Astrocyte (in vitro differentiated cells and primary cell): ENCODE data around the gene NCKAP5L. TPM values are rescaled to one million over a fixed set of nuclear protein-coding genes. Genes with fewer than 3 reads are reported as not detected.

Experiments used
- DNase-seq: peaks from one replicate; pipeline ENCODE4 v3.0.0-alpha.2; 2010; ENCODE audit warnings: low read depth
- FAIRE-seq: peaks from 2 replicates; lab custom pipeline; 2011; peaks lifted over from hg19 to GRCh38; lab: Jason Lieb, UNC
- H2AFZ ChIP-seq: 2 replicates; pipeline ENCODE4 v1.6.0; 2012; ENCODE audit warnings: low read depth, low read length, inconsistent platforms
- H3K27ac ChIP-seq: 2 replicates; pipeline ENCODE4 v1.5.1; 2011; ENCODE audit warnings: low read depth, low read length, inconsistent platforms
- H3K27me3 ChIP-seq: 2 replicates; pipeline ENCODE4 v1.6.0; 2011; ENCODE audit warnings: low read length, inconsistent platforms; ENCODE audit not compliant: insufficient read depth
- H3K36me3 ChIP-seq: 2 replicates; pipeline ENCODE4 v1.5.1; 2011; ENCODE audit warnings: low read length, inconsistent platforms; ENCODE audit not compliant: insufficient read depth
- H3K4me1 ChIP-seq: 2 replicates; pipeline ENCODE4 v1.5.1; 2011; ENCODE audit warnings: low read length, inconsistent platforms; ENCODE audit not compliant: insufficient read depth
- H3K4me2 ChIP-seq: 2 replicates; pipeline ENCODE4 v1.6.0; 2012; ENCODE audit warnings: low read length, inconsistent platforms
- H3K4me3 ChIP-seq: 2 replicates; pipeline ENCODE4 v1.5.1; 2011; ENCODE audit warnings: low read depth, mild to moderate bottlenecking, low read length, inconsistent platforms; ENCODE audit not compliant: insufficient read depth
- H3K79me2 ChIP-seq: 2 replicates; pipeline ENCODE4 v1.6.0; 2012; ENCODE audit warnings: mild to moderate bottlenecking, low read length, inconsistent platforms; ENCODE audit not compliant: insufficient read depth
- H3K9ac ChIP-seq: 2 replicates; pipeline ENCODE4 v1.6.0; 2012; ENCODE audit warnings: mild to moderate bottlenecking, low read length, inconsistent platforms
- H3K9me3 ChIP-seq: 2 replicates; pipeline ENCODE4 v1.5.1; 2012; ENCODE audit warnings: low read depth, mild to moderate bottlenecking, low read length, inconsistent platforms; ENCODE audit not compliant: insufficient read depth
- H4K20me1 ChIP-seq: 2 replicates; pipeline ENCODE4 v1.6.0; 2012; ENCODE audit warnings: low read length, inconsistent platforms; ENCODE audit not compliant: insufficient read depth
- H3K27ac Mint-ChIP-seq: one replicate; pipeline ENCODE4 v1.8.0; 2021; ENCODE audit warnings: mild to moderate bottlenecking, mixed read lengths; ENCODE audit not compliant: unreplicated experiment
- H3K27me3 Mint-ChIP-seq: one replicate; pipeline ENCODE4 v1.8.0; 2021; ENCODE audit warnings: low read depth, mixed read lengths; ENCODE audit not compliant: unreplicated experiment
- H3K36me3 Mint-ChIP-seq: one replicate; pipeline ENCODE4 v1.8.0; 2021; ENCODE audit warnings: low read depth, mixed read lengths; ENCODE audit not compliant: unreplicated experiment
- H3K4me1 Mint-ChIP-seq: one replicate; pipeline ENCODE4 v1.8.0; 2021; ENCODE audit warnings: low read depth, mixed read lengths; ENCODE audit not compliant: unreplicated experiment
- H3K4me3 Mint-ChIP-seq: one replicate; pipeline ENCODE4 v1.8.0; 2021; ENCODE audit warnings: mild to moderate bottlenecking, moderate library complexity, mixed read lengths; ENCODE audit not compliant: unreplicated experiment
- H3K9me3 Mint-ChIP-seq: one replicate; pipeline ENCODE4 v1.8.0; 2021; ENCODE audit warnings: mild to moderate bottlenecking, mixed read lengths; ENCODE audit not compliant: unreplicated experiment
- EZH2 ChIP-seq: IDR thresholded peaks from 2 replicates; pipeline ENCODE4 v1.6.1; 2012; ENCODE audit warnings: mild to moderate bottlenecking, low read length, inconsistent platforms; ENCODE audit not compliant: insufficient read depth
- total RNA-seq: library from RNA; stranded (reverse); gene quantifications from 2 replicates; pipeline ENCODE4 v1.2.1, GENCODE V29; 2021
- TF ChIP-seq, protein P1 (sequence below): IDR thresholded peaks from 2 replicates; pipeline ENCODE4 v1.5.1; 2011; ENCODE audit warnings: low read depth, mild to moderate bottlenecking, inconsistent platforms, low read length, moderate library complexity; ENCODE audit not compliant: insufficient read depth

Gene NCKAP5L
- total RNA-seq, 1 donor from 2014 or later, result 59.5 TPM

- no peak overlapping the region for H3K4me2 ChIP-seq
- TF ChIP-seq EZH2, result no peak
- TF ChIP-seq, protein P1, sequence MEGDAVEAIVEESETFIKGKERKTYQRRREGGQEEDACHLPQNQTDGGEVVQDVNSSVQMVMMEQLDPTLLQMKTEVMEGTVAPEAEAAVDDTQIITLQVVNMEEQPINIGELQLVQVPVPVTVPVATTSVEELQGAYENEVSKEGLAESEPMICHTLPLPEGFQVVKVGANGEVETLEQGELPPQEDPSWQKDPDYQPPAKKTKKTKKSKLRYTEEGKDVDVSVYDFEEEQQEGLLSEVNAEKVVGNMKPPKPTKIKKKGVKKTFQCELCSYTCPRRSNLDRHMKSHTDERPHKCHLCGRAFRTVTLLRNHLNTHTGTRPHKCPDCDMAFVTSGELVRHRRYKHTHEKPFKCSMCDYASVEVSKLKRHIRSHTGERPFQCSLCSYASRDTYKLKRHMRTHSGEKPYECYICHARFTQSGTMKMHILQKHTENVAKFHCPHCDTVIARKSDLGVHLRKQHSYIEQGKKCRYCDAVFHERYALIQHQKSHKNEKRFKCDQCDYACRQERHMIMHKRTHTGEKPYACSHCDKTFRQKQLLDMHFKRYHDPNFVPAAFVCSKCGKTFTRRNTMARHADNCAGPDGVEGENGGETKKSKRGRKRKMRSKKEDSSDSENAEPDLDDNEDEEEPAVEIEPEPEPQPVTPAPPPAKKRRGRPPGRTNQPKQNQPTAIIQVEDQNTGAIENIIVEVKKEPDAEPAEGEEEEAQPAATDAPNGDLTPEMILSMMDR, result no peak
Measured at GRCh38 chr12:49865782-49866135, 37.5 kb upstream of the NCKAP5L start.

GRCh38 chr12:49865109-49865781, 37.0 kb upstream of the NCKAP5L start:
- no peaks in the 10 kb centered on the region for H4K20me1 ChIP-seq
- no peak overlapping the region for H3K4me3 Mint-ChIP-seq
- DNase-seq (no peak), FAIRE-seq (no peak)
- H3K9me3 ChIP-seq, result no peaks in the 10 kb centered on the region
- no peak overlapping the region for H3K27ac Mint-ChIP-seq
- H3K4me1 Mint-ChIP-seq, result peaks cover 14% of the 10 kb centered on the region
- peaks cover 44% of the 10 kb centered on the region for H3K27me3 Mint-ChIP-seq
- no peak overlapping the region for H3K4me2 ChIP-seq
- peaks cover 8% of the 10 kb centered on the region for H3K27me3 ChIP-seq
- no peaks in the 10 kb centered on the region for H3K79me2 ChIP-seq
- no peak overlapping the region for H3K27ac ChIP-seq
- no peaks in the 10 kb centered on the region for H3K36me3 ChIP-seq
- H2AFZ ChIP-seq, result no peak overlapping the region
- no peaks in the 10 kb centered on the region for H3K36me3 Mint-ChIP-seq
- no peak for TF ChIP-seq EZH2
- TF ChIP-seq, protein P1, result no peak
- no peaks in the 10 kb centered on the region for H3K9me3 Mint-ChIP-seq
- no peak overlapping the region for H3K4me3 ChIP-seq
- H3K4me1 ChIP-seq, result peaks cover 11% of the 10 kb centered on the region
- no peak overlapping the region for H3K9ac ChIP-seq

More at GRCh38 chr12:49865782-49866135, 37.5 kb upstream of the NCKAP5L start:
- Histone ChIP-seq H3K36me3 (no peaks in the 10 kb centered on the region), H3K27ac (no peak overlapping the region), H3K79me2 (no peaks in the 10 kb centered on the region), H3K4me1 (peaks cover 11% of the 10 kb centered on the region), H2AFZ (no peak overlapping the region), H3K27me3 (peaks cover 8% of the 10 kb centered on the region), H4K20me1 (no peaks in the 10 kb centered on the region), H3K4me3 (no peak overlapping the region), H3K9ac (no peak overlapping the region), H3K9me3 (no peaks in the 10 kb centered on the region)
- DNase-seq, result no peak
- Mint-ChIP-seq H3K27ac (no peak overlapping the region), H3K36me3 (no peaks in the 10 kb centered on the region), H3K4me3 (no peak overlapping the region), H3K4me1 (peaks cover 14% of the 10 kb centered on the region), H3K27me3 (peaks cover 47% of the 10 kb centered on the region), H3K9me3 (peaks cover 2% of the 10 kb centered on the region)
- FAIRE-seq, result no peak

DNA sequence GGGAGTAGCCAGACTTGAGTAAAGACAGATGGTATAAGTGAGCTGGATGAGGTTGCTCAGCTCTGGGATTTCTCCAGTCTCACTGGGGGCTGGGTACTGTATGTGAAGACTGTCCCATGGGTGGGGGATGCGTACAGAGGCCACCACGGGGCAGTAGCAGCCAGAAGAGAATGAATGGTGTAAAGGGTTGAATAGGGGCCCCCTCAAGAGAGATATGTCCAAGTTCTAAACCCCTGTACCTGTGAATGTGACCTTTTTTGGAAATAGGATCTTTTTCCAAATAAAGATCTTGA, 36.5 kb upstream of the NCKAP5L start:
- DNase-seq, result no peak
- H3K9ac ChIP-seq, result no peak overlapping the region

More for the DNA sequence above, 36.5 kb upstream of the NCKAP5L start:
- Mint-ChIP-seq H3K27me3 (peaks cover 42% of the 10 kb centered on the region), H3K4me3 (no peak overlapping the region), H3K9me3 (peaks cover 3% of the 10 kb centered on the region), H3K27ac (no peak overlapping the region), H3K36me3 (no peaks in the 10 kb centered on the region), H3K4me1 (peaks cover 14% of the 10 kb centered on the region)
- Histone ChIP-seq H3K79me2 (no peaks in the 10 kb centered on the region), H2AFZ (no peak overlapping the region), H3K4me2 (no peak overlapping the region), H3K4me3 (no peak overlapping the region), H4K20me1 (no peaks in the 10 kb centered on the region), H3K4me1 (peaks cover 9% of the 10 kb centered on the region), H3K36me3 (no peaks in the 10 kb centered on the region), H3K9me3 (no peaks in the 10 kb centered on the region), H3K27me3 (peaks cover 8% of the 10 kb centered on the region), H3K27ac (no peak overlapping the region)
- no peak for FAIRE-seq
- TF ChIP-seq EZH2, result no peak
- TF ChIP-seq, protein P1, result no peak
